ENCODE measurements around the gene SRGAP3. TPM values are rescaled to one million over a fixed set of nuclear protein-coding genes. Genes with fewer than 3 reads are reported as not detected.

SRGAP3 gene
- total RNA-seq, 4 donors from 2014 or later = 14.7 to 58.9 (median 18.7) TPM

DNA sequence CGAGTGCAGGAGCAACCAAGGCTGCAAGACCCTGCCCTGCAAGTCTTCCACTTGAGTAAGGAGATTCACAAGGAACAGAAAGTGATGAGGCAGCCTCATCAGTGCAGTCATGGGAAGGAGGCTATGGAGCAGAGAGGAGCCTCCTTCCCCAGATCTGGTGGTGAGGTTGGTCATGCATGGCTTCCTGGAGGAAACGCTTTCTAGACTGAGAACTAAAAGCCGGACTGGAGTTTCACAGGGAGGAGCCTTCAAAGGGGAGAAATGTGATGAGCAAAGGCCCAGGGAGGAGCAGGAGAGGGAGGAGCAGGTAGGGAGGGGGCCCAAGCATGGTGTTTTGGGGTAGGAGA, 139.9 kb downstream of the SRGAP3 start:
- no peaks in the 10 kb centered on the region for H3K9me3 ChIP-seq
- WGBS, 2 donors = 57 to 80% methylated on average over 3 of the region's 3 CpGs

DNA sequence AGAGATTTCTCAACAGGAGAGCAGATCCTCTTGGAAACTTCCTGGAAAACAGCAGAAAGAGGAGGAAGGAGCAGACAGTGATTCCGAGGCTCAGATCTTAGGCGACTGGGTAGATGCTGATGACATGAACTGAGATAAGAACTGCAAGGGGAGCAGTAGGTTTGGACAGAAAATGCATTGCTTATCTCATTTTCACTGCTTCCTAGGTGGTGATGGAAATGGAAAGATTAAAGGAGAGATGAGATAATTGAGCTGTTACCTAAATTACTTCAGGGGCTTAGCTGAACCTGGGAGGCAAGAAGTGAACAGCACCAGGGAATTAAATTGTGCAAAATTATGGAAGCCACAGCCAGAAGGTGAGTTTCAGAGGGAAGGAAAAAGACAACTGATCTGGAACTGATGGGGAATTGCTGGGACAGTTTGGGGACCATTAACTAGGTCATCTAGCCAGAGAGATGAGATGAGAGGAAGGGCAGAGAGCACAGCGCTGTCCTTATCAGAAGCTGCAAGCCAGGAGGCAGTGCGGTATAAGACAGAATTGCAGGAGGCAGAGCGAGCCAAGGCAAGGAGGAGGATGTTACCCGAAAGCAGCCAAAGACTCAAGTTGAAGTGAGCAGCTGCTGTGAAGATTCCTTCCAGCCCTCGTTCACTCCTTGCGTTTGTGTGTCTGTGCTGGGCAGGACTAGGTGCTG, 140.4 kb downstream of the SRGAP3 start:
- Histone ChIP-seq H3K9me3 (no peaks in the 10 kb centered on the region), H3K27me3 (no peaks in the 10 kb centered on the region), H3K4me1 (no peaks in the 10 kb centered on the region), H3K27ac (no peak overlapping the region), H3K4me3 (replicated peaks in 1 of 3) (no peak overlapping the region), H3K36me3 (no peaks in the 10 kb centered on the region)
- WGBS, 2 donors = 79 to 88% methylated on average over 8 of the region's 8 CpGs
- DNase-seq = no peak
- no peak for TF ChIP-seq POLR2A (IDR thresholded peaks at IDR 0.05)
- TF ChIP-seq, protein P1, sequence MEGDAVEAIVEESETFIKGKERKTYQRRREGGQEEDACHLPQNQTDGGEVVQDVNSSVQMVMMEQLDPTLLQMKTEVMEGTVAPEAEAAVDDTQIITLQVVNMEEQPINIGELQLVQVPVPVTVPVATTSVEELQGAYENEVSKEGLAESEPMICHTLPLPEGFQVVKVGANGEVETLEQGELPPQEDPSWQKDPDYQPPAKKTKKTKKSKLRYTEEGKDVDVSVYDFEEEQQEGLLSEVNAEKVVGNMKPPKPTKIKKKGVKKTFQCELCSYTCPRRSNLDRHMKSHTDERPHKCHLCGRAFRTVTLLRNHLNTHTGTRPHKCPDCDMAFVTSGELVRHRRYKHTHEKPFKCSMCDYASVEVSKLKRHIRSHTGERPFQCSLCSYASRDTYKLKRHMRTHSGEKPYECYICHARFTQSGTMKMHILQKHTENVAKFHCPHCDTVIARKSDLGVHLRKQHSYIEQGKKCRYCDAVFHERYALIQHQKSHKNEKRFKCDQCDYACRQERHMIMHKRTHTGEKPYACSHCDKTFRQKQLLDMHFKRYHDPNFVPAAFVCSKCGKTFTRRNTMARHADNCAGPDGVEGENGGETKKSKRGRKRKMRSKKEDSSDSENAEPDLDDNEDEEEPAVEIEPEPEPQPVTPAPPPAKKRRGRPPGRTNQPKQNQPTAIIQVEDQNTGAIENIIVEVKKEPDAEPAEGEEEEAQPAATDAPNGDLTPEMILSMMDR (IDR thresholded peaks at IDR 0.05) = no peak
- intact Hi-C loops (cut with DNase I) = no loop called here

More for the DNA sequence above, 139.9 kb downstream of the SRGAP3 start:
- no peak overlapping the region for H3K4me3 ChIP-seq (replicated peaks in 1 of 3)
- H3K36me3 ChIP-seq = no peaks in the 10 kb centered on the region
- H3K27me3 ChIP-seq = no peaks in the 10 kb centered on the region
- no peak for DNase-seq
- TF ChIP-seq POLR2A (IDR thresholded peaks at IDR 0.05) = no peak
- TF ChIP-seq, protein P1 (IDR thresholded peaks at IDR 0.05) = no peak
- intact Hi-C loops (cut with DNase I) = no loop called here
- H3K4me1 ChIP-seq = no peaks in the 10 kb centered on the region
- H3K27ac ChIP-seq = no peak overlapping the region

DNA sequence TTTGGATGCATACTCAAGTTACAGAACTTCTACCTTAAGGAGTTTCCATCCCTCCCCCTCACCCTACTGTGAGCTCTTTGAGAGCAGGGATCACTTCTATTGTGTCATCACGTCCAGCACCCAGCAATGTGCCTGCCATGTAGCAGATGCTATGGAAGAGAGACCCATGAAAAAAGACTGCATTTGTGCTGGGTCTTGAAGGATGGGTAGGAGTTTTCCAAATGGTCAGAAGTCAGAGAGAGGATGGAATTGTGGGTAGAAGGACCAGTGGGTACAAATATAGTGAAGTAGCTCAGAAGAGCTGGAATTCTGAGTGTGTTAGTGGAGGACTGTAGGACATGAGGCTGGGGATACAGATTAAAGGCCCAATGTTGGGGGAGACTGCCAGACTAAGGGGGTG, 141.7 kb downstream of the SRGAP3 start:
- 90 to 94% methylated on average over 1 of the region's 1 CpG for WGBS, 2 donors
- no peak for DNase-seq
- intact Hi-C loops (cut with DNase I) = no loop called here

DNA sequence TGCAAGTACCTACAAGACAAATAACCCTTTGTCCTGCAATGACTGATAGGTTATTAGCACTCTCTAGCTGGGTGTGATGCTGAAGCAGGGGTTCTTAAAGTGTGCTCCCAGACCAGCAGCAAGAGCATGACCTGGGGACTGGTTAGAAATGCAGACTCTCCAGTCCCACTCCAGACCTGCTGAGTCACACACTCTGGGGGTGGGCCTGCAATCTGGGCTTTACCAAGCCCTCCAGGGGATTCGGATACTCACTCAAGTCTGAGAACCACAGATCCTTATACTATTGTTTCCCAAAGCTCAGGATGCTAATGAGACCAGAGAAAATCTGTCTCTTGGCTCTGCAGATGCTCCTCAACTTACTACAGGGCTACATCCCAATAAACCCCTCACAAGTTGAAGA, 144.0 kb downstream of the SRGAP3 start:
- Histone ChIP-seq H3K9me3 (no peaks in the 10 kb centered on the region), H3K4me1 (no peaks in the 10 kb centered on the region), H3K27ac (no peak overlapping the region), H3K36me3 (no peaks in the 10 kb centered on the region), H3K27me3 (no peaks in the 10 kb centered on the region), H3K4me3 (replicated peaks in 1 of 3) (no peak overlapping the region)
- whole genome bisulfite sequencing, 2 donors = 44 to 50% methylated on average over 1 of the region's 1 CpG
- intact Hi-C loops (cut with DNase I) = no loop called here
- TF ChIP-seq POLR2A (IDR thresholded peaks at IDR 0.05) = no peak
- TF ChIP-seq, protein P1 (IDR thresholded peaks at IDR 0.05) = no peak
- DNase-seq = no peak

More for the DNA sequence above, 141.7 kb downstream of the SRGAP3 start:
- no peaks in the 10 kb centered on the region for H3K27me3 ChIP-seq
- no peak overlapping the region for H3K4me3 ChIP-seq (replicated peaks in 1 of 3)
- no peak overlapping the region for H3K27ac ChIP-seq
- H3K4me1 ChIP-seq = no peaks in the 10 kb centered on the region
- no peaks in the 10 kb centered on the region for H3K9me3 ChIP-seq
- no peaks in the 10 kb centered on the region for H3K36me3 ChIP-seq
- TF ChIP-seq POLR2A (IDR thresholded peaks at IDR 0.05) = no peak

DNA sequence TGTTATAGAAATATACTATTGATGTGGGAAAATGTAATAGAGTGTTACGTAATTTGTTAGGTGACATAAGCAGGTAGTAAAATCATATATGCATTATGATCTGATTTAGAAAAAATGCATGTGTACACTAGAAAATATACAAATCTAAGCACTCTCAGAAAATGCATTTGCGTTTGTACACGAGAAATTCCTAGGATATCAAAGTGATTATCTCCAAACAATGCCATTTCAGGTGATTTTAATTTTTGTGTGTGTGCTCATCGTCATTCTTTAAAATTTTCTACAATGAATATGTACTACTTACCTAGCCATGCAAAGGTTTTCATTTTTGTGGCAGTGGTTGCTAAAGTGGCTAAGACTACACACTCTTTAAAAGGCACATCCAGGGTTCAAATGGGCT, 145.3 kb downstream of the SRGAP3 start:
- TF ChIP-seq, protein P1 (IDR thresholded peaks at IDR 0.05) = no peak
- TF ChIP-seq POLR2A (IDR thresholded peaks at IDR 0.05) = no peak
- WGBS, 2 donors = 95 to 97% methylated on average over 4 of the region's 4 CpGs
- no peaks in the 10 kb centered on the region for H3K27me3 ChIP-seq
- no peaks in the 10 kb centered on the region for H3K4me1 ChIP-seq
- no peak for DNase-seq
- H3K9me3 ChIP-seq = no peaks in the 10 kb centered on the region
- no peaks in the 10 kb centered on the region for H3K36me3 ChIP-seq
- intact Hi-C loops (cut with DNase I) = no loop called here
- no peak overlapping the region for H3K27ac ChIP-seq
- no peak overlapping the region for H3K4me3 ChIP-seq (replicated peaks in 1 of 3)
